Adrenal gland (tissue), 5 donors: ENCODE data around the gene RPS14.

Experiments used
- CTCF ChIP-seq, 6 experiments: fragments of 450-650 bp in 4 of 6; fragments of 200-600 bp in 2 of 6; sonication (generic) in 1 of 6; IDR thresholded peaks; 1 replicate in 5 of 6; 2 replicates in 1 of 6; pipeline versions ENCODE4 v1.5.1 to v1.8.0; 2016 to 2021; ENCODE audit warnings: antibody characterized with exemption in 6 of 6, mild to moderate bottlenecking in 2 of 6, moderate library complexity in 1 of 6
- POLR2A ChIP-seq, 2 donors: fragments of 450-650 bp; IDR thresholded peaks; one replicate each; pipeline ENCODE4 v1.6.1; 2017; ENCODE audit warnings: antibody characterized with exemption in 2 of 2, mild to moderate bottlenecking in 2 of 2, moderate library complexity in 1 of 2
- donor health status: DM: no; HTN: no; CAD: no.

GRCh38 chr5:150399524-150400211 lies 49.9 kb downstream of the RPS14 start:
- no peak for TF ChIP-seq POLR2A (IDR thresholded peaks at IDR 0.05)
- TF ChIP-seq CTCF (IDR thresholded peaks at IDR 0.05), result no peak
